ENCODE measurements around the gene A4GNT. TPM values are rescaled to one million over a fixed set of nuclear protein-coding genes. Genes with fewer than 3 reads are reported as not detected.

A4GNT gene
- total RNA-seq, 1 donor from 2014 or later: not detected

DNA sequence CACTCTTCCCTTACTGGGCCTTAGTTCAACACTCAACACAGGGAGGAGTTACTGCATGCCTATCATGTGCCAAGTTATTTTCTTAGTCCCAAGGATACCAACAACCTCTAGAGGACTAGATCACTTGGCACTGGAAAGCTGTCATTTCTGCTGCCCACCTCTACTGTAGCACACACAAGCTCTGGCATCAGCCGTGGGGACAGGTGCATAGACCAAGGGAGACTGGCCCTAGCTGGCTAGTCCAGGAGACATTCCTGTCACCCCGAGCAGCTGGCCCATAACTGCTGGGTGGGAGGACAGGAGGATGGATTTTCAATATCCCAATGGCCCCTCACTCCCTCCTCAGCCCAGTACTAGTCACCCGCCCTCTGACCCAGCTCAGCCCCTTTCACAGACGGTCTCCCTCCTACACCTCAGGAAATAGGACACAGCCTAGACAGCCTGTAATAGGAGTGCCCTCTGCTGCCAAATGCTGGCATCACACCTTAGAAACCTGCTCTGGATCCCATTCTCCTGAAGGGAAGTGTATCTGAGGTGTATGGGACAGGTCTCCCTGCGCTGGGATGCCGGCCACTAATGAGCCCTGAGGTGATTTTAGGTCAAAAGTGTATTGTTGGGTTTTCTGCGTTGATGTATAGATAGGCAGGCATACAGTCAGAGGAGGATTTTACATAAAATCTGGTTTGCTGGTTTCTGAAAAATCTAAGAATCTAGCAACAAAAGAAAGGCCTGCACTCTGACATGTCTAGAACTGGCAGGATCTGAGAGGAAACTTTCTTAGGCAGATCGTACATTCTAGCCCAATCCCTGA lies 13.4 kb downstream of the A4GNT start:
- Histone ChIP-seq H3K36me3 (ENCODE audit: control insufficient read depth, insufficient read depth, low read length) (no peaks in the 10 kb centered on the region), H3K4me3 (ENCODE audit: low read depth, low read length) (no peak overlapping the region), H3K27me3 (ENCODE audit: control insufficient read depth, insufficient read depth, low read length) (no peaks in the 10 kb centered on the region)
- FAIRE-seq: no peak
- TF ChIP-seq, protein P1, sequence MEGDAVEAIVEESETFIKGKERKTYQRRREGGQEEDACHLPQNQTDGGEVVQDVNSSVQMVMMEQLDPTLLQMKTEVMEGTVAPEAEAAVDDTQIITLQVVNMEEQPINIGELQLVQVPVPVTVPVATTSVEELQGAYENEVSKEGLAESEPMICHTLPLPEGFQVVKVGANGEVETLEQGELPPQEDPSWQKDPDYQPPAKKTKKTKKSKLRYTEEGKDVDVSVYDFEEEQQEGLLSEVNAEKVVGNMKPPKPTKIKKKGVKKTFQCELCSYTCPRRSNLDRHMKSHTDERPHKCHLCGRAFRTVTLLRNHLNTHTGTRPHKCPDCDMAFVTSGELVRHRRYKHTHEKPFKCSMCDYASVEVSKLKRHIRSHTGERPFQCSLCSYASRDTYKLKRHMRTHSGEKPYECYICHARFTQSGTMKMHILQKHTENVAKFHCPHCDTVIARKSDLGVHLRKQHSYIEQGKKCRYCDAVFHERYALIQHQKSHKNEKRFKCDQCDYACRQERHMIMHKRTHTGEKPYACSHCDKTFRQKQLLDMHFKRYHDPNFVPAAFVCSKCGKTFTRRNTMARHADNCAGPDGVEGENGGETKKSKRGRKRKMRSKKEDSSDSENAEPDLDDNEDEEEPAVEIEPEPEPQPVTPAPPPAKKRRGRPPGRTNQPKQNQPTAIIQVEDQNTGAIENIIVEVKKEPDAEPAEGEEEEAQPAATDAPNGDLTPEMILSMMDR (IDR thresholded peaks at IDR 0.05; ENCODE audit: insufficient read depth, low read length, severe bottlenecking): peak; percentile 92
- peak; percentile 70 for DNase-seq (ENCODE audit: low read depth)

DNA sequence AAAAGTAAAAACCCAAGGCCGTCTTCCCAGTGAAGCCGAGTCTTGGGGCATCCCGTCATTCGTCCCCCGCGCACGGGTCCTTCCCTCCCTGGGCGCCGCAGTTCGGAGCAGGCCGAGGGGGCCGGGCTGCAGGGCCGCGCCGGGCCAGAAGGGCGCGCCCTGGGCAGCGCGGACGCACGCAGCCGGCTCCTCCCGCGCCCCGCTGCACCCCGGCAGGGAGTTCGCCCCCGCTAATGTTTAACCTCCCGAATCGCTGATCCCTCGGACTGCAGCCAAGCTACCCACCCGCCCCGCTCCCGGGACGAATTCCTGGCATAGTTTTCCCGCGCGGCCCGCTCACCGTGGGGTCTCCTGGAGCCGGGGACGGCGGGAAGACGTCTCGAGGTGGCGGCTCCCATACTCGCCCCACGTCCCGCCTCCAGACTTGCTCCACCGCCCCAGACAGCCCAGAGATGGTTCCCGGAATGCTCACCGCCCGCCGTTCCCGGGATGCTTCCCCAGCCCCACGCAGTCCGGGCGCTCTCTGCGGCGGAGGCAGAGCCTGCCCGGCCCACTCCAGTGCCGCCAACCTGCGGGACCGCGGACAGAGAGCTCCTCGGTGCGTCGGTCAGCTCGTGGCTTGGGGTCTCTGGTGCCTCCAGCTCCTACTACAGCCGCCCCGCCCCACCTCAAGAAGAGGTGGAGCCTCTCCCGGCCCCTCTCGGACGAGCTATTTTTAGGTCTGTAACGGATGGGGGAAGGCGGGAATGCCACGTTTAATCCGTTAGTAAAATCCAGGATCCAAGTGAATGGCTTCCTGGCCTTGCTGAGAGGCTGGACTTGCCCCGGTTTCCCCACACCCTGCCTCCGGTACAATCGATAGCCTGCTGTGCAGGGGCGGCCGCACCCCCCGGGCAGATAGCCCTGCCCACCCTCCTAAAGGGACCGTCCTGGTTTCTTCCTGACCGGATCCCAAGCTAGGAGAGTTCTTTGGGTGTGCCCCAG lies 16.9 kb downstream of the A4GNT start, which contains the start of gene DZIP1L:
TSS of gene DZIP1L (minus strand) at position 621 of the 984 bp plus-strand sequence. CDS start 11,637 bp downstream, outside the sequence.
- Histone ChIP-seq H3K36me3 (ENCODE audit: control insufficient read depth, insufficient read depth, low read length) (no peaks in the 10 kb centered on the region), H3K27me3 (ENCODE audit: control insufficient read depth, insufficient read depth, low read length) (no peaks in the 10 kb centered on the region), H3K4me3 (ENCODE audit: low read depth, low read length) (peak within 1 kb of the TSS; percentile 64)
- DNase-seq (ENCODE audit: low read depth) (peak; percentile 25), FAIRE-seq (no peak)
- TF ChIP-seq, protein P1 (IDR thresholded peaks at IDR 0.05; ENCODE audit: insufficient read depth, low read length, severe bottlenecking): peak; percentile 41

DNA sequence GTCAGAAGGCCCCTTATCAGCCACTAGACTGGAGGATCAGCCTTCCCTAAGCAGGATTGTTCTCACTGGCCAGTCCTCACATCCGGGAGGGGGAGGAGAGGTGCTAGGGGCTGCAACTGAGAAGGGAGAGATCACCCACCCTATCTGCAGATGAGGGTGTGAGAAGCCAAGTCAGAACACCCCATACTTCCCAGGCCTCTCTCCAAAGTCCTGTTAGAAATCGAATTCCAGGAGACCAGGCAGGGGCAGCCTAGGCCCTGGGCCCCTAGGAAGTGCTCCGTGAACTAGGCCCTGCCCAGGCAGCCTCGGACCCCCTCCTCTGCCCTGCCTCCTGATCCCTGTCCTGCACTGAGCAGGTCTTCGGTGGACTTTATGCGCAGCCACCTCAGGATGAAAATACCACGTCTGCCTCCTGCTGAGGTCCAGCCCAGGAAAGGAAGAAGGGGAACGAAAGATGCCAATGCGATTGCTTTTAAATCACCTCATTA lies 17.7 kb downstream of the A4GNT start:
- no peak for DNase-seq (ENCODE audit: low read depth)
- no peak for FAIRE-seq
- H3K4me3 ChIP-seq (ENCODE audit: low read depth, low read length): peak overlapping the region; percentile 64
- no peaks in the 10 kb centered on the region for H3K27me3 ChIP-seq (ENCODE audit: control insufficient read depth, insufficient read depth, low read length)
- TF ChIP-seq, protein P1 (IDR thresholded peaks at IDR 0.05; ENCODE audit: insufficient read depth, low read length, severe bottlenecking): no peak
- no peaks in the 10 kb centered on the region for H3K36me3 ChIP-seq (ENCODE audit: control insufficient read depth, insufficient read depth, low read length)

DNA sequence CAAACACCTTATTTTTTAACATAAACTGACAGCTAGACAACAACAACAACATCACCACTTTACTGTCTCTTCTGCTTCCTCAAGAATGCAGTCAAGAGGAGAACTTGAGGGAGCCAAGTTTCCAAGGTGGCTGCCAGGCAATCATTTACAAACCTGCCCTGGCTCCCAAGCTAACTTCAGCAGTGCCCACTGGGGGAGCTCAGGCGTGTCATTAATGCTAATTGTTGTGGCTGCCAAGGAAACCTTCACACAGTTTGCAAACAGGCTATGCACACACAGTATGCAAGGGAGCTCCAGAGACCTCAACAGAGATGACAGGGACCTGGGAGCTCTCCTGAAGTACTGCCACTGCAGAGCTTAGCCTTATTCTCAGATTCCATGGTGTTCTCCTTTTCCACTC lies 18.9 kb downstream of the A4GNT start:
- Histone ChIP-seq H3K4me3 (ENCODE audit: low read depth, low read length) (no peak overlapping the region), H3K36me3 (ENCODE audit: control insufficient read depth, insufficient read depth, low read length) (no peaks in the 10 kb centered on the region), H3K27me3 (ENCODE audit: control insufficient read depth, insufficient read depth, low read length) (no peaks in the 10 kb centered on the region)
- no peak for FAIRE-seq
- TF ChIP-seq, protein P1 (IDR thresholded peaks at IDR 0.05; ENCODE audit: insufficient read depth, low read length, severe bottlenecking): no peak
- no peak for DNase-seq (ENCODE audit: low read depth)

DNA sequence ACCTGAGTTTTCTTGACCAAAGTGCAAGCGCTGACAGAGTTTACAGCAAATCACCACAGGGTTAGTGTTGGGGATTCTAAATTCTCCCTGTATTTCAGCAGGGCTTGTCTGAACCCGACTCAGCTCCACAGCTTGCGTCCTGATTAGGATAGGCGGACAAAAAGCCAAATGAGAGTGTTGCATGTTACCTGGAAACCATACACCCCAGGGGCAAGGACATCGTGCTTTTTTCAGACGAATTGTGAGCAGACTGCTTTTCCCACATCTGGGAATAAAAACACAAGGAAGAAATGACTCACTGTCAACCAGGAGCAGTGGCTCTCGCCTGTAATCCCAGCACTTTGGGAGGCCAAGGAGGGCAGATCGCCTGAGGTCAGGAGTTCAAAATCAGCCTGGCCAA lies 19.8 kb downstream of the A4GNT start:
- TF ChIP-seq, protein P1 (IDR thresholded peaks at IDR 0.05; ENCODE audit: insufficient read depth, low read length, severe bottlenecking): no peak
- Histone ChIP-seq H3K27me3 (ENCODE audit: control insufficient read depth, insufficient read depth, low read length) (no peaks in the 10 kb centered on the region), H3K36me3 (ENCODE audit: control insufficient read depth, insufficient read depth, low read length) (no peaks in the 10 kb centered on the region), H3K4me3 (ENCODE audit: low read depth, low read length) (no peak overlapping the region)
- DNase-seq (ENCODE audit: low read depth): peak; percentile 70
- FAIRE-seq: no peak

All from bronchial epithelial cell (primary cell).